ENCODE results near the gene PTPRU. TPM values are rescaled to one million over a fixed set of nuclear protein-coding genes. Genes with fewer than 3 reads are reported as not detected.

PTPRU gene
- total RNA-seq, 4 donors from 2014 or later: 11.4 to 59.4 (median 35.3) TPM

DNA sequence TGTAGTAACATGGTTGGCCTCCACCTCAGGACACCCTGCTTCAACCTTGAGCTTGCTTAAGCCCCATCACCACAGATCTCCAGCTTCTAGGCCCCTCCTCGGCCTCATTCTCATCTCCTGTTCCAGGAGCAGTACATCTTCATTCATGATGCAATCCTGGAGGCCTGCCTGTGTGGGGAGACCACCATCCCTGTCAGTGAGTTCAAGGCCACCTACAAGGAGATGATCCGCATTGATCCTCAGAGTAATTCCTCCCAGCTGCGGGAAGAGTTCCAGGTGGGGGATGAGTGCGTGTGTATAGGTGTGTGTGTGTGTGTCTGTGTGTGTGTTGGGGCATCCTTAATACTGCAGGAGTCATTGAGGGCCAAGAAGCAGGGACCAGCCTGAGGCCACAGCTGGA lies 79.6 kb downstream of the PTPRU start:
- in situ Hi-C loops (cut with MboI; ENCODE audit: low sequenced_read_pairs in 4 of 4): no loop called here
- no peaks in the 10 kb centered on the region for H3K9me3 ChIP-seq
- ATAC-seq: no peak
- no peaks in the 10 kb centered on the region for H3K4me1 ChIP-seq
- H3K4me3 ChIP-seq: no peak overlapping the region
- TF ChIP-seq, protein P1, sequence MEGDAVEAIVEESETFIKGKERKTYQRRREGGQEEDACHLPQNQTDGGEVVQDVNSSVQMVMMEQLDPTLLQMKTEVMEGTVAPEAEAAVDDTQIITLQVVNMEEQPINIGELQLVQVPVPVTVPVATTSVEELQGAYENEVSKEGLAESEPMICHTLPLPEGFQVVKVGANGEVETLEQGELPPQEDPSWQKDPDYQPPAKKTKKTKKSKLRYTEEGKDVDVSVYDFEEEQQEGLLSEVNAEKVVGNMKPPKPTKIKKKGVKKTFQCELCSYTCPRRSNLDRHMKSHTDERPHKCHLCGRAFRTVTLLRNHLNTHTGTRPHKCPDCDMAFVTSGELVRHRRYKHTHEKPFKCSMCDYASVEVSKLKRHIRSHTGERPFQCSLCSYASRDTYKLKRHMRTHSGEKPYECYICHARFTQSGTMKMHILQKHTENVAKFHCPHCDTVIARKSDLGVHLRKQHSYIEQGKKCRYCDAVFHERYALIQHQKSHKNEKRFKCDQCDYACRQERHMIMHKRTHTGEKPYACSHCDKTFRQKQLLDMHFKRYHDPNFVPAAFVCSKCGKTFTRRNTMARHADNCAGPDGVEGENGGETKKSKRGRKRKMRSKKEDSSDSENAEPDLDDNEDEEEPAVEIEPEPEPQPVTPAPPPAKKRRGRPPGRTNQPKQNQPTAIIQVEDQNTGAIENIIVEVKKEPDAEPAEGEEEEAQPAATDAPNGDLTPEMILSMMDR (IDR thresholded peaks at IDR 0.05 in 4 of 5, conservative IDR thresholded peaks at IDR 0.05 in 1 of 5): no peak
- TF ChIP-seq POLR2A (IDR thresholded peaks at IDR 0.05): no peak
- intact Hi-C loops (cut with DNase I; ENCODE audit: low total_unique reads): no loop called here
- no peak for DNase-seq
- no peaks in the 10 kb centered on the region for H3K27me3 ChIP-seq
- H3K36me3 ChIP-seq: peaks cover 0 to 12% of the 10 kb centered on the region in 2 donors
- no peak overlapping the region for H3K27ac ChIP-seq

DNA sequence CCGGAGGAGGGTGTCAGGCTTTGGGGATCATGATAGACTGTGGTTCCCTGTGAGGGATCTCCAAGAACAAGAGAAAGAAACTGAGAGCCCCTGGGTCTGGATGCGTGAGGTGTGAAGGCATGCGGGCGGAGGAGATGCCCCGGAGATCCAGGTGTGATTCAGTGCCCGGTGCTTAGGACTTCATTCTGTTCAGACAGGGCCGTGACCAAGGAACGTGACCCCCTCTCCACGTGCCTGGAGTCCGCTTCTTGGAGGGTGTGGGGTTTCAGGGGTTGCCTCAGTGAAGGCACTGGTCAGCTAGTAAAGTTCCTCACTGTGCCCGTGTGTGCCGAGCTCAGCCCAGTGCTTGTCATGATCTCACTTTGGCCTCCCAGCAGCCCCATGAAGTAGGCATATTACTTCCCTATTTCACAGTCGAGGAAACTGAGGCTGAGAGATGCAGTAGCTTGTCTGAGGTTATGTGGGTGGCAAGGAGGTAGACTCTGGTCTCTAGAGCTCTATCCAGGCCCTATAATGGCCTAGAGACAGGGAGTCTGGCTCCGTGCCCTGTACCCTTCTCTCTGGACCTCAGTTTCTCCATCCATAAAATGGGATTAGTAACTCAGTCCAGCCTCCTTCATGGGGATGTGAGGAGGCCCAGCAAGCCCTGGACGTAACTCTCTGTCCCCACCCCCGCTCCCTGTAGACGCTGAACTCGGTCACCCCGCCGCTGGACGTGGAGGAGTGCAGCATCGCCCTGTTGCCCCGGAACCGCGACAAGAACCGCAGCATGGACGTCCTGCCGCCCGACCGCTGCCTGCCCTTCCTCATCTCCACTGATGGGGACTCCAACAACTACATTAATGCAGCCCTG lies 81.0 kb downstream of the PTPRU start:
- TF ChIP-seq POLR2A (IDR thresholded peaks at IDR 0.05): no peak
- TF ChIP-seq, protein P1 (IDR thresholded peaks at IDR 0.05 in 4 of 5, conservative IDR thresholded peaks at IDR 0.05 in 1 of 5): no peak
- intact Hi-C loops (cut with DNase I; ENCODE audit: low total_unique reads) (no loop called here), in situ Hi-C loops (cut with MboI; ENCODE audit: low sequenced_read_pairs in 4 of 4) (no loop called here)
- no peak overlapping the region for H3K27ac ChIP-seq
- no peaks in the 10 kb centered on the region for H3K27me3 ChIP-seq
- ATAC-seq: no peak
- H3K36me3 ChIP-seq: peaks cover 0 to 12% of the 10 kb centered on the region in 2 donors
- H3K9me3 ChIP-seq: no peaks in the 10 kb centered on the region
- no peaks in the 10 kb centered on the region for H3K4me1 ChIP-seq
- H3K4me3 ChIP-seq: no peak overlapping the region
- DNase-seq: no peak

DNA sequence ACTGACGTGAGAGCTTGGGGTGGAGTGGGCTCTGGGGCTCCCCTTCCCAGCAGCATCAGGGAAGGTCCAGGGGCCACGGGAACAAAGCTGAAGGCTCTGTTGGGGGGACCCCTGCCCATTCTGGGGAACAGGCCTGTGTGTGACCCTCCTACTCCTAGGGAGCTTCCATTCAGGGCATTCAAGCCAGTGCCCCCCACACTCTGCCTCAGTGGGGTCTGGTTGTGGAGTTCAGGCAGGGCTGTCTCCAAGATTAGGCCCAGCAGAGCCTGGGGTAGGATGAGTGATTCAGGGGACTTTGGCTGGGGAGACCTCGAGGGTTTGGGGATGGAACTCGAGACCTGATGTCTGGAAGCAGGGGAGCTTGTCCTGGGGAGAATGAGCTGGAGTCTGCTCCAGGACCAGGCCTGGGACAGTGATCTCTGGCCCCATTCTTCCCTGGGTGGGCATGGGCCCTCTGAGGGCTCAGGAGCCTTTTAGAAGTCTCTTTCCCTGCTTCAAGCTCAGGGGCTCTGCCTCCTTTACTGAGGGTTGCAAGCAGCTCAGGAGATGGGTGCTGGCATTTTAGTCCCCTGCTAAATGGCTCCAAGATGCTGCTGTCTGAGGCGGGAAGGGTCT lies 81.7 kb downstream of the PTPRU start:
- H3K27me3 ChIP-seq: no peaks in the 10 kb centered on the region
- H3K4me1 ChIP-seq: no peaks in the 10 kb centered on the region
- TF ChIP-seq POLR2A (IDR thresholded peaks at IDR 0.05): no peak
- TF ChIP-seq, protein P1 (IDR thresholded peaks at IDR 0.05 in 4 of 5, conservative IDR thresholded peaks at IDR 0.05 in 1 of 5): no peak
- ATAC-seq (no peak), DNase-seq (no peak)
- no peak overlapping the region for H3K27ac ChIP-seq
- peaks cover 0 to 12% of the 10 kb centered on the region in 2 donors for H3K36me3 ChIP-seq
- no peak overlapping the region for H3K4me3 ChIP-seq
- intact Hi-C loops (cut with DNase I; ENCODE audit: low total_unique reads) (no loop called here), in situ Hi-C loops (cut with MboI; ENCODE audit: low sequenced_read_pairs in 4 of 4) (no loop called here)
- H3K9me3 ChIP-seq: no peaks in the 10 kb centered on the region

DNA sequence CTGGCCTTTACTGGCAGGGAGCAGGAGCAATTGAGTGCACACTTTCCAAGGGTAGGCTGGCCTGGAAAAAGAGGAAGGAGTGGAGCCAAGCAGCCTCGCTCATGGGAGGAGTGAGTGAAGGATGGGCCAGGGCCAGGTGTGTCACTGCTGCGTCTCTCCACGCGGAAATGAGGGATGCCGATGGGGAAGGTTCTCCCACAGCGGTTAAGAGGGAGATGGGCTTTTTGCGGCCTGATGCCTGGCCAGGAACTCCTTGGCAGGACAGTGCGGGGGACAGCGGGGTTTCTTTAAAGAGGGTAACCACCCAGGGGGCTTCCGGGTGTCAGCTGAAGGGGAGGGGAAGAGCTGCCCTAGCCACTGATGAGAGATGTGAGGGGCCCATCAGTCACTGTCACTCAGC lies 82.4 kb downstream of the PTPRU start:
- no peak for TF ChIP-seq POLR2A (IDR thresholded peaks at IDR 0.05)
- TF ChIP-seq, protein P1 (IDR thresholded peaks at IDR 0.05 in 4 of 5, conservative IDR thresholded peaks at IDR 0.05 in 1 of 5): no peak
- peaks cover 0 to 12% of the 10 kb centered on the region in 2 donors for H3K36me3 ChIP-seq
- no peaks in the 10 kb centered on the region for H3K4me1 ChIP-seq
- no peak for ATAC-seq
- no peak overlapping the region for H3K27ac ChIP-seq
- in situ Hi-C loops (cut with MboI; ENCODE audit: low sequenced_read_pairs in 4 of 4): no loop called here
- DNase-seq: no peak
- no peaks in the 10 kb centered on the region for H3K27me3 ChIP-seq
- H3K4me3 ChIP-seq: no peak overlapping the region
- no peaks in the 10 kb centered on the region for H3K9me3 ChIP-seq
- intact Hi-C loops (cut with DNase I; ENCODE audit: low total_unique reads): no loop called here

Measured in gastrocnemius medialis (tissue), 4 donors.